ENCODE results near the gene FRMD1.
A peak's percentile ranks its signal among the peaks of the same experiment; 100 is the strongest.

The FRMD1 gene

GRCh38 chr6:168015009-168015408 is 64.0 kb downstream of the FRMD1 start:
- H2AK5ac ChIP-seq (ENCODE audit: low read length, severe bottlenecking) = no peak overlapping the region
- H3K4me2 ChIP-seq (ENCODE audit: low read length, poor library complexity, severe bottlenecking) = no peak overlapping the region
- no peak for DNase-seq
- no peak overlapping the region for H2BK120ac ChIP-seq (ENCODE audit: low read depth, low read length)
- no peak overlapping the region for H3K9ac ChIP-seq (ENCODE audit: low read length)
- H4K91ac ChIP-seq (ENCODE audit: low read length) = no peak overlapping the region
- no peak overlapping the region for H2AFZ ChIP-seq (ENCODE audit: low read depth, low read length)
- no peaks in the 10 kb centered on the region for H3K79me1 ChIP-seq (replicated peaks; ENCODE audit: low read length, poor library complexity, severe bottlenecking)
- no peak overlapping the region for H2BK12ac ChIP-seq (ENCODE audit: low read length in 2 of 2)
- WGBS = 98% methylated on average over 3 of the region's 4 CpGs
- H3K18ac ChIP-seq (ENCODE audit: low read depth in 1 of 2, low read length in 2 of 2) = no peak overlapping the region
- H3K27ac ChIP-seq (ENCODE audit: low read length, poor library complexity, severe bottlenecking) = no peak overlapping the region
- H3K4me3 ChIP-seq (ENCODE audit: insufficient read depth in 1 of 2, low read depth in 1 of 2, low read length in 2 of 2) = no peak overlapping the region
- peaks cover 63% of the 10 kb centered on the region for H3K9me3 ChIP-seq (ENCODE audit: control insufficient read depth, low read length)
- no peak overlapping the region for H2BK5ac ChIP-seq (ENCODE audit: low read depth, low read length, poor library complexity, severe bottlenecking)
- no peak overlapping the region for H3K23ac ChIP-seq (ENCODE audit: low read length in 2 of 2)
- H3K36me3 ChIP-seq (ENCODE audit: control insufficient read depth in 1 of 2, insufficient read depth in 2 of 2, low read depth in 1 of 2, low read length in 2 of 2) = no peaks in the 10 kb centered on the region
- H3K4ac ChIP-seq (ENCODE audit: low read depth in 1 of 2, low read length in 2 of 2) = no peak overlapping the region
- H4K8ac ChIP-seq (ENCODE audit: low read length) = no peak overlapping the region
- no peak overlapping the region for H3K14ac ChIP-seq (ENCODE audit: low read length in 2 of 2)
- H3K27me3 ChIP-seq (ENCODE audit: control insufficient read depth in 1 of 2, insufficient read depth in 1 of 2, low read length in 2 of 2) = peaks cover 0 to 16% of the 10 kb centered on the region in 2 experiments
- H2BK15ac ChIP-seq (ENCODE audit: low read depth, poor library complexity, severe bottlenecking) = no peak overlapping the region
- no peaks in the 10 kb centered on the region for H3K4me1 ChIP-seq (ENCODE audit: control insufficient read depth, insufficient read depth, low read depth, low read length)

DNA sequence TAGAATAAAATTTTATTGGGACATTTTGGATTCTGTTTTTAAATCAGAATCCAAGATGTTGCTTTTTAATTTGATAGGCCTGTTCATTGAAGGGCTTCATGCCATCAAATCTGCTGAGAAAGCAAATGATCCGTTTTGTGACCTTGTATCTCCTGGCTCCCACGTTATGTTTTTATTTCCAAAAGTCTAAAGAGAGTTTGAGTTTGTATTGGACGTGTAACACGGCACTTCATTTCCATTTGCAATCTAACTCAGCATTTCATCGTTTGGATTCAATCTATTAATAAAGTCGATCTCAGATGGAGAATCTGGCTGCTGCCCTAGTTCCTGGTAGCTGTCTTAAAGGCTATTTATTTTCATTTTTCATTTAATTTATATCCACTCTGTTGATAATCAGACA is 64.6 kb downstream of the FRMD1 start:
- Histone ChIP-seq H3K4ac (ENCODE audit: low read depth in 1 of 2, low read length in 2 of 2) (no peak overlapping the region), H2AK5ac (ENCODE audit: low read length, severe bottlenecking) (no peak overlapping the region), H2BK5ac (ENCODE audit: low read depth, low read length, poor library complexity, severe bottlenecking) (no peak overlapping the region), H3K23ac (ENCODE audit: low read length in 2 of 2) (no peak overlapping the region), H2BK120ac (ENCODE audit: low read depth, low read length) (no peak overlapping the region), H4K8ac (ENCODE audit: low read length) (no peak overlapping the region), H3K4me1 (ENCODE audit: control insufficient read depth, insufficient read depth, low read depth, low read length) (no peaks in the 10 kb centered on the region), H2BK15ac (ENCODE audit: low read depth, poor library complexity, severe bottlenecking) (no peak overlapping the region), H3K4me3 (ENCODE audit: insufficient read depth in 1 of 2, low read depth in 1 of 2, low read length in 2 of 2) (no peak overlapping the region), H2BK12ac (ENCODE audit: low read length in 2 of 2) (no peak overlapping the region), H4K91ac (ENCODE audit: low read length) (no peak overlapping the region), H3K4me2 (ENCODE audit: low read length, poor library complexity, severe bottlenecking) (no peak overlapping the region), H3K36me3 (ENCODE audit: control insufficient read depth in 1 of 2, insufficient read depth in 2 of 2, low read depth in 1 of 2, low read length in 2 of 2) (no peaks in the 10 kb centered on the region), H3K14ac (ENCODE audit: low read length in 2 of 2) (no peak overlapping the region), H2AFZ (ENCODE audit: low read depth, low read length) (no peak overlapping the region), H3K79me1 (replicated peaks; ENCODE audit: low read length, poor library complexity, severe bottlenecking) (no peaks in the 10 kb centered on the region), H3K9ac (ENCODE audit: low read length) (no peak overlapping the region), H3K9me3 (ENCODE audit: control insufficient read depth, low read length) (peaks cover 67% of the 10 kb centered on the region), H3K27ac (ENCODE audit: low read length, poor library complexity, severe bottlenecking) (no peak overlapping the region), H3K27me3 (ENCODE audit: control insufficient read depth in 1 of 2, insufficient read depth in 1 of 2, low read length in 2 of 2) (peaks cover 0 to 16% of the 10 kb centered on the region in 2 experiments), H3K18ac (ENCODE audit: low read depth in 1 of 2, low read length in 2 of 2) (no peak overlapping the region)
- no peak for DNase-seq
- WGBS = 96% methylated on average over 5 of the region's 6 CpGs

- no peak overlapping the region for H4K91ac ChIP-seq (ENCODE audit: low read length)
- no peaks in the 10 kb centered on the region for H3K79me1 ChIP-seq (replicated peaks; ENCODE audit: low read length, poor library complexity, severe bottlenecking)
- H3K4ac ChIP-seq (ENCODE audit: low read depth in 1 of 2, low read length in 2 of 2) = no peak overlapping the region
- H2AK5ac ChIP-seq (ENCODE audit: low read length, severe bottlenecking) = no peak overlapping the region
- H3K9ac ChIP-seq (ENCODE audit: low read length) = no peak overlapping the region
- no peak overlapping the region for H3K14ac ChIP-seq (ENCODE audit: low read length in 2 of 2)
- H2BK5ac ChIP-seq (ENCODE audit: low read depth, low read length, poor library complexity, severe bottlenecking) = no peak overlapping the region
- no peaks in the 10 kb centered on the region for H3K4me1 ChIP-seq (ENCODE audit: control insufficient read depth, insufficient read depth, low read depth, low read length)
- H3K18ac ChIP-seq (ENCODE audit: low read depth in 1 of 2, low read length in 2 of 2) = no peak overlapping the region
- peaks cover 70% of the 10 kb centered on the region for H3K9me3 ChIP-seq (ENCODE audit: control insufficient read depth, low read length)
- no peak overlapping the region for H2BK15ac ChIP-seq (ENCODE audit: low read depth, poor library complexity, severe bottlenecking)
- no peaks in the 10 kb centered on the region for H3K36me3 ChIP-seq (ENCODE audit: control insufficient read depth in 1 of 2, insufficient read depth in 2 of 2, low read depth in 1 of 2, low read length in 2 of 2)
- 89% methylated on average over 7 of the region's 7 CpGs for WGBS
- H3K4me3 ChIP-seq (ENCODE audit: insufficient read depth in 1 of 2, low read depth in 1 of 2, low read length in 2 of 2) = no peak overlapping the region
- no peak overlapping the region for H3K23ac ChIP-seq (ENCODE audit: low read length in 2 of 2)
- peak overlapping the region in 1 of 2 experiments; percentile 22 for H2BK12ac ChIP-seq (ENCODE audit: low read length in 2 of 2)
- DNase-seq = no peak
- H3K27ac ChIP-seq (ENCODE audit: low read length, poor library complexity, severe bottlenecking) = no peak overlapping the region
- peaks cover 0 to 13% of the 10 kb centered on the region in 2 experiments for H3K27me3 ChIP-seq (ENCODE audit: control insufficient read depth in 1 of 2, insufficient read depth in 1 of 2, low read length in 2 of 2)
- no peak overlapping the region for H2AFZ ChIP-seq (ENCODE audit: low read depth, low read length)
- no peak overlapping the region for H3K4me2 ChIP-seq (ENCODE audit: low read length, poor library complexity, severe bottlenecking)
- H2BK120ac ChIP-seq (ENCODE audit: low read depth, low read length) = no peak overlapping the region
- no peak overlapping the region for H4K8ac ChIP-seq (ENCODE audit: low read length)
These were observed 65.6 kb downstream of the FRMD1 start for GRCh38 chr6:168013250-168013915.

GRCh38 chr6:168012431-168013249 is 66.4 kb downstream of the FRMD1 start:
- Histone ChIP-seq H3K4me2 (ENCODE audit: low read length, poor library complexity, severe bottlenecking) (no peak overlapping the region), H2BK12ac (ENCODE audit: low read length in 2 of 2) (no peak overlapping the region), H4K8ac (ENCODE audit: low read length) (no peak overlapping the region), H3K4me3 (ENCODE audit: insufficient read depth in 1 of 2, low read depth in 1 of 2, low read length in 2 of 2) (no peak overlapping the region), H2BK120ac (ENCODE audit: low read depth, low read length) (no peak overlapping the region), H4K91ac (ENCODE audit: low read length) (peak overlapping the region; percentile 52), H3K4ac (ENCODE audit: low read depth in 1 of 2, low read length in 2 of 2) (no peak overlapping the region), H3K36me3 (ENCODE audit: control insufficient read depth in 1 of 2, insufficient read depth in 2 of 2, low read depth in 1 of 2, low read length in 2 of 2) (no peaks in the 10 kb centered on the region), H3K18ac (ENCODE audit: low read depth in 1 of 2, low read length in 2 of 2) (no peak overlapping the region), H3K9me3 (ENCODE audit: control insufficient read depth, low read length) (peaks cover 76% of the 10 kb centered on the region), H3K27me3 (ENCODE audit: control insufficient read depth in 1 of 2, insufficient read depth in 1 of 2, low read length in 2 of 2) (peaks cover 0 to 11% of the 10 kb centered on the region in 2 experiments), H3K9ac (ENCODE audit: low read length) (no peak overlapping the region), H2BK5ac (ENCODE audit: low read depth, low read length, poor library complexity, severe bottlenecking) (no peak overlapping the region), H3K79me1 (replicated peaks; ENCODE audit: low read length, poor library complexity, severe bottlenecking) (no peaks in the 10 kb centered on the region), H3K14ac (ENCODE audit: low read length in 2 of 2) (no peak overlapping the region), H3K27ac (ENCODE audit: low read length, poor library complexity, severe bottlenecking) (no peak overlapping the region), H2BK15ac (ENCODE audit: low read depth, poor library complexity, severe bottlenecking) (no peak overlapping the region), H3K23ac (ENCODE audit: low read length in 2 of 2) (no peak overlapping the region), H2AFZ (ENCODE audit: low read depth, low read length) (no peak overlapping the region), H2AK5ac (ENCODE audit: low read length, severe bottlenecking) (no peak overlapping the region), H3K4me1 (ENCODE audit: control insufficient read depth, insufficient read depth, low read depth, low read length) (no peaks in the 10 kb centered on the region)
- WGBS = 90% methylated on average over 13 of the region's 13 CpGs
- DNase-seq = no peak

Data from mesenchymal stem cell (in vitro differentiated cells and primary cell).